ENCODE results near the gene GPC5.

- no peak for TF ChIP-seq POLR2AphosphoS5 (IDR thresholded peaks at IDR 0.05)
- TF ChIP-seq, protein P1, sequence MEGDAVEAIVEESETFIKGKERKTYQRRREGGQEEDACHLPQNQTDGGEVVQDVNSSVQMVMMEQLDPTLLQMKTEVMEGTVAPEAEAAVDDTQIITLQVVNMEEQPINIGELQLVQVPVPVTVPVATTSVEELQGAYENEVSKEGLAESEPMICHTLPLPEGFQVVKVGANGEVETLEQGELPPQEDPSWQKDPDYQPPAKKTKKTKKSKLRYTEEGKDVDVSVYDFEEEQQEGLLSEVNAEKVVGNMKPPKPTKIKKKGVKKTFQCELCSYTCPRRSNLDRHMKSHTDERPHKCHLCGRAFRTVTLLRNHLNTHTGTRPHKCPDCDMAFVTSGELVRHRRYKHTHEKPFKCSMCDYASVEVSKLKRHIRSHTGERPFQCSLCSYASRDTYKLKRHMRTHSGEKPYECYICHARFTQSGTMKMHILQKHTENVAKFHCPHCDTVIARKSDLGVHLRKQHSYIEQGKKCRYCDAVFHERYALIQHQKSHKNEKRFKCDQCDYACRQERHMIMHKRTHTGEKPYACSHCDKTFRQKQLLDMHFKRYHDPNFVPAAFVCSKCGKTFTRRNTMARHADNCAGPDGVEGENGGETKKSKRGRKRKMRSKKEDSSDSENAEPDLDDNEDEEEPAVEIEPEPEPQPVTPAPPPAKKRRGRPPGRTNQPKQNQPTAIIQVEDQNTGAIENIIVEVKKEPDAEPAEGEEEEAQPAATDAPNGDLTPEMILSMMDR (IDR thresholded peaks at IDR 0.05): no peak
- TF ChIP-seq POLR2A (IDR thresholded peaks at IDR 0.05): no peak
- no peak for TF ChIP-seq EP300 (IDR thresholded peaks at IDR 0.05)
Observed at GRCh38 chr13:92262100-92262788, 863.8 kb downstream of the GPC5 start.
